Muscle layer of colon (tissue), 2 donors: Measurements from ENCODE around the gene PCDHGB1.
"Not testable (repeated sequence)": the region's sequence is repeated elsewhere in the genome, so short reads cannot be mapped to it uniquely, and the experiment has no call there.

Experiments
- H3K27ac ChIP-seq: one replicate; pipeline ENCODE4 v1.7.0; 2013; ENCODE audit warnings: low read depth, mild to moderate bottlenecking, low read length, moderate library complexity
- H3K27me3 ChIP-seq, 2 donors: one replicate each; pipeline ENCODE4 v1.7.0; 2013; ENCODE audit warnings: low read length in 2 of 2, mild to moderate bottlenecking in 2 of 2; ENCODE audit not compliant: insufficient read depth in 2 of 2, control insufficient read depth in 1 of 2
- H3K36me3 ChIP-seq: one replicate; pipeline ENCODE4 v1.7.0; 2013; ENCODE audit warnings: mild to moderate bottlenecking, low read length; ENCODE audit not compliant: insufficient read depth
- H3K4me1 ChIP-seq: one replicate; pipeline ENCODE4 v1.7.0; 2013; ENCODE audit warnings: mild to moderate bottlenecking, low read length; ENCODE audit not compliant: insufficient read depth
- H3K4me3 ChIP-seq, 2 donors: one replicate each; pipeline ENCODE4 v1.7.0; 2013; ENCODE audit warnings: low read length in 2 of 2, low read depth in 1 of 2, mild to moderate bottlenecking in 1 of 2, moderate library complexity in 1 of 2
- H3K9ac ChIP-seq: one replicate; pipeline ENCODE4 v1.7.0; 2013; ENCODE audit warnings: low read length
- H3K9me3 ChIP-seq: one replicate; pipeline ENCODE4 v1.7.0; 2013; ENCODE audit warnings: mild to moderate bottlenecking, low read length
- donor health status: abdominal sarcoma.
- donor health status: Adenocarcinoma of cecum.

Gene PCDHGB1

DNA sequence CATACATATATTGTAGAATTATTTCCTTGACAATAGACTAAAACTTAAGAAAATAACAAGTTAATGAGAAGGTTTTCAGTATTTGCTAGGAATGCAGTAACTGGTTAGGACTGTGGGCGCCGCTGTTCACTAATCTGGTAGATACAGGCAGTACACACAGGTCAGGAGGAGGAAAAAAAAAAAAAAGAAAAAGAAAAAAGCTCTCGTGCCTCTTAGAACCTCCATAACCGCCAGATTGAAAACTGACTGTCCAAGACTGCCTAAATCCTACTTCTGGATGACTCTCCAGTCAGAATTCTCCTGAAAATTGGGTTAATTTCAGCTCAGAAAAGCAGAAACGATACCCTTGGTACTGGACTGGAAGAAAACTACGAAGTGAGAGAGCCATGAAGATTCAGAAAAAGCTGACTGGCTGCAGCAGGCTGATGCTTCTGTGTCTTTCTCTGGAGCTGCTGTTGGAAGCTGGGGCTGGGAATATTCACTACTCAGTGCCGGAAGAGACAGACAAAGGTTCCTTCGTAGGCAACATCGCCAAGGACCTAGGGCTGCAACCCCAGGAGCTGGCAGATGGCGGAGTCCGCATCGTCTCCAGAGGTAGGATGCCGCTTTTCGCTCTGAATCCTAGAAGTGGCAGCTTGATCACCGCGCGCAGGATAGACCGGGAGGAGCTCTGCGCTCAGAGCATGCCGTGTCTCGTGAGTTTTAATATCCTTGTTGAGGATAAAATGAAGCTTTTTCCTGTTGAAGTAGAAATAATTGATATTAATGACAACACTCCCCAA, 19.4 kb upstream of the PCDHGB1 start, which contains the start of gene PCDHGA1:
Gene PCDHGA1, plus strand, starts transcription at position 216 of the 782 bp plus-strand sequence.
- Histone ChIP-seq H3K9ac (no peak within 1 kb of the TSS), H3K4me3 (peak within 1 kb of the TSS in 1 of 2 donors; percentile 25), H3K9me3 (peaks cover 46% of the 10 kb centered on the region), H3K4me1 (no peaks in the 10 kb centered on the region), H3K27ac (no peak within 1 kb of the TSS), H3K36me3 (no peaks in the 10 kb centered on the region), H3K27me3 (no peaks in the 10 kb centered on the region)

GRCh38 chr5:141332571-141332970, 17.3 kb upstream of the PCDHGB1 start:
- not testable (repeated sequence) for H3K27ac ChIP-seq, H3K27me3 ChIP-seq, H3K9ac ChIP-seq, H3K4me3 ChIP-seq, H3K4me1 ChIP-seq, H3K36me3 ChIP-seq
- peaks cover 42% of the 10 kb centered on the region for H3K9me3 ChIP-seq

- no peaks in the 10 kb centered on the region for H3K4me1 ChIP-seq
- H3K4me3 ChIP-seq = peak within 1 kb of the TSS; percentile 9 to 48
- H3K27ac ChIP-seq = no peak within 1 kb of the TSS
- peaks cover 59% of the 10 kb centered on the region for H3K9me3 ChIP-seq
- peaks cover 0 to 6% of the 10 kb centered on the region in 2 donors for H3K27me3 ChIP-seq
- no peak within 1 kb of the TSS for H3K9ac ChIP-seq
- no peaks in the 10 kb centered on the region for H3K36me3 ChIP-seq
Measured at GRCh38 chr5:141338538-141339306, 11.2 kb upstream of the PCDHGB1 start, which contains the start of gene PCDHGA2. PCDHGA2 (plus strand) TSS chr5:141338760.

- H3K9me3 ChIP-seq = peaks cover 73% of the 10 kb centered on the region
- H3K27ac ChIP-seq, H3K4me3 ChIP-seq, H3K27me3 ChIP-seq, H3K36me3 ChIP-seq, H3K9ac ChIP-seq, H3K4me1 ChIP-seq: not testable (repeated sequence)
Measured at GRCh38 chr5:141340781-141341354, 9.0 kb upstream of the PCDHGB1 start.

DNA sequence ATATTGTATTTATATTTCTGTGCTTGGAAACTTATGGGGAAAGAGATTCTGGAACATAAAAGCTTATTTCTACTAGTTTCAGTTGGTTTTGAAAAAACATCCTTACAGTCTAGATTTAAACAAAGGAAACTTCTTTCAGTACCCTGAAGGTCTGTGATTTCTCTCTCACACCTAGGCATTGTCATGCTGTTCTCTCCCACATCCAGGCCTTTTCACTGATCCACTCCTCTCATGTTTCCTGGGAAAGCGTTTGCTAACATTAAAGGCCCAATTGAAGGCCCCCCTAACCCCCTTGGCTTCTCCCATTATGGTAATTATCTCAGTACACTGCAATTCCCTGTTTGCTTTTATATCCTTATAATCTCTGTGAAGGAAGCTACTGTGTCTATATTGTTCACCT, 7.1 kb upstream of the PCDHGB1 start:
- Histone ChIP-seq H3K9ac (no peak overlapping the region), H3K9me3 (peaks cover 69% of the 10 kb centered on the region), H3K4me3 (no peak overlapping the region), H3K4me1 (no peaks in the 10 kb centered on the region), H3K27ac (no peak overlapping the region), H3K36me3 (no peaks in the 10 kb centered on the region), H3K27me3 (peaks cover 0 to 6% of the 10 kb centered on the region in 2 donors)

GRCh38 chr5:141343242-141343952, 6.5 kb upstream of the PCDHGB1 start, which contains the start of gene PCDHGA3:
PCDHGA3 (plus strand) TSS chr5:141343829; CDS start chr5:141344034, 205 bp downstream.
- peaks cover 0 to 6% of the 10 kb centered on the region in 2 donors for H3K27me3 ChIP-seq
- H3K9me3 ChIP-seq = peaks cover 64% of the 10 kb centered on the region
- H3K4me3 ChIP-seq = peak within 1 kb of the TSS in 1 of 2 donors; percentile 19

DNA sequence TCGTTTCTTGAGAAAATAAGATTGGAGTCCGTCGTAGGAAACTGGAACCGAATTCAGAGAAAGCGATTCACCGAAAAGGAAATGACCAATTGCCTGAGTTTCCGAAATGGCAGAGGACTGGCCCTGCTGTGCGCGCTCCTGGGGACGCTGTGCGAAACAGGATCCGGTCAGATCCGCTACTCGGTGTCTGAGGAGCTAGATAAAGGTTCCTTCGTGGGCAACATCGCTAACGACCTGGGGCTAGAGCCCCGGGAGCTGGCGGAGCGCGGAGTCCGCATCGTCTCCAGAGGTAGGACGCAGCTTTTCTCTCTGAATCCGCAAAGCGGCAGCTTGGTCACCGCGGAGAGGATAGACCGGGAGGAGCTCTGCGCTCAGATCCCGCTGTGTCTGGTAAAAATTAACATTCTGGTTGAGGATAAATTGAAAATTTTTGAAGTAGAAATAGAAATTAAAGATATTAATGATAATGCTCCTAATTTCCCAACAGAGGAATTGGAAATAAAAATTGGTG, 5.9 kb upstream of the PCDHGB1 start:
- peak overlapping the region in 1 of 2 donors; percentile 19 for H3K4me3 ChIP-seq
- H3K27ac ChIP-seq = no peak overlapping the region
- peaks cover 0 to 2% of the 10 kb centered on the region in 2 donors for H3K27me3 ChIP-seq
- H3K9ac ChIP-seq = no peak overlapping the region
- peaks cover 64% of the 10 kb centered on the region for H3K9me3 ChIP-seq
- H3K4me1 ChIP-seq = no peaks in the 10 kb centered on the region
- H3K36me3 ChIP-seq = no peaks in the 10 kb centered on the region

More at GRCh38 chr5:141343242-141343952, 6.5 kb upstream of the PCDHGB1 start, which contains the start of gene PCDHGA3:
- H3K36me3 ChIP-seq = no peaks in the 10 kb centered on the region
- H3K4me1 ChIP-seq = no peaks in the 10 kb centered on the region
- H3K27ac ChIP-seq = no peak within 1 kb of the TSS
- no peak within 1 kb of the TSS for H3K9ac ChIP-seq

- Histone ChIP-seq H3K27me3 (no peaks in the 10 kb centered on the region), H3K27ac (no peak overlapping the region), H3K36me3 (no peaks in the 10 kb centered on the region), H3K9me3 (peaks cover 60% of the 10 kb centered on the region), H3K4me3 (peak overlapping the region in 1 of 2 donors; percentile 11), H3K4me1 (no peaks in the 10 kb centered on the region), H3K9ac (no peak overlapping the region)
Measured at GRCh38 chr5:141345327-141345726, 4.6 kb upstream of the PCDHGB1 start.

DNA sequence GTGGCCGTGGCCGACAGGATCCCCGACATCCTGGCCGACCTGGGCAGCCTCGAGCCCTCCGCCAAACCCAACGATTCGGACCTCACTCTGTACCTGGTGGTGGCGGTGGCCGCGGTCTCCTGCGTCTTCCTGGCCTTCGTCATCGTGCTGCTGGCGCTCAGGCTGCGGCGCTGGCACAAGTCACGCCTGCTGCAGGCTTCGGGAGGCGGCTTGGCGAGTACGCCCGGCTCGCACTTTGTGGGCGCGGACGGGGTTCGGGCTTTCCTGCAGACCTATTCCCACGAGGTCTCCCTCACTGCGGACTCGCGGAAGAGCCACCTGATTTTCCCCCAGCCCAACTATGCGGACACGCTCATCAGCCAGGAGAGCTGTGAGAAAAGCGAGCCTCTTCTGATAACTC, 3.9 kb upstream of the PCDHGB1 start:
- H3K9ac ChIP-seq, H3K27me3 ChIP-seq, H3K4me1 ChIP-seq, H3K4me3 ChIP-seq, H3K27ac ChIP-seq, H3K36me3 ChIP-seq: not testable (repeated sequence)
- peaks cover 63% of the 10 kb centered on the region for H3K9me3 ChIP-seq

DNA sequence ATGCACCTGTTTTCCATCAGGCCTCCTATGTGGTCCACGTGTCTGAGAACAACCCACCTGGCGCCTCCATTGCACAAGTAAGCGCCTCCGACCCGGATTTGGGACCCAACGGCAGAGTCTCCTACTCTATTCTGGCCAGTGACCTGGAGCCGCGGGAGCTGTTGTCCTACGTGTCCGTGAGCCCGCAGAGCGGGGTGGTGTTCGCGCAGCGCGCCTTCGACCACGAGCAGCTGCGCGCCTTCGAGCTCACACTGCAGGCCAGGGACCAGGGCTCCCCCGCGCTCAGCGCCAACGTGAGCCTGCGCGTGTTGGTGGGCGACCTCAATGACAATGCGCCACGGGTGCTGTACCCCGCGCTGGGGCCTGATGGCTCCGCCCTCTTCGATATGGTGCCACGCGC, 1.7 kb downstream of the PCDHGB1 start:
- H3K9ac ChIP-seq = no peak overlapping the region
- no peaks in the 10 kb centered on the region for H3K36me3 ChIP-seq
- H3K27me3 ChIP-seq = no peaks in the 10 kb centered on the region
- H3K9me3 ChIP-seq = peaks cover 55% of the 10 kb centered on the region
- no peak overlapping the region for H3K27ac ChIP-seq
- peak overlapping the region in 1 of 2 donors; percentile 42 for H3K4me3 ChIP-seq
- H3K4me1 ChIP-seq = no peaks in the 10 kb centered on the region
